Fibroblast of villous mesenchyme (primary cell): ENCODE results near the gene CFAP46. TPM values are rescaled to one million over a fixed set of nuclear protein-coding genes. Genes with fewer than 3 reads are reported as not detected.
A peak's percentile ranks its signal among the peaks of the same experiment; 100 is the strongest.

Source experiments
- DNase-seq: peaks from one replicate; pipeline ENCODE4 v3.0.0-alpha.2; 2010; ENCODE audit warnings: low read depth
- H3K4me3 ChIP-seq: 2 replicates; pipeline ENCODE4 v1.5.1; 2011; ENCODE audit warnings: low read depth, mild to moderate bottlenecking, low read length
- total RNA-seq: library from RNA; depleted of rRNA; stranded (reverse); fragments of >200 nt; gene quantifications from 2 replicates; pipeline ENCODE4 v1.2.3, GENCODE V29; 2012
- TF ChIP-seq, protein P1 (sequence below): IDR thresholded peaks from 2 replicates; pipeline ENCODE4 v1.5.1; 2012; ENCODE audit warnings: low read depth, mild to moderate bottlenecking, low read length; ENCODE audit not compliant: insufficient read depth

CFAP46 gene
- total RNA-seq, 1 donor: under 0.01 TPM

- DNase-seq: peak; percentile 47
- TF ChIP-seq, protein P1, sequence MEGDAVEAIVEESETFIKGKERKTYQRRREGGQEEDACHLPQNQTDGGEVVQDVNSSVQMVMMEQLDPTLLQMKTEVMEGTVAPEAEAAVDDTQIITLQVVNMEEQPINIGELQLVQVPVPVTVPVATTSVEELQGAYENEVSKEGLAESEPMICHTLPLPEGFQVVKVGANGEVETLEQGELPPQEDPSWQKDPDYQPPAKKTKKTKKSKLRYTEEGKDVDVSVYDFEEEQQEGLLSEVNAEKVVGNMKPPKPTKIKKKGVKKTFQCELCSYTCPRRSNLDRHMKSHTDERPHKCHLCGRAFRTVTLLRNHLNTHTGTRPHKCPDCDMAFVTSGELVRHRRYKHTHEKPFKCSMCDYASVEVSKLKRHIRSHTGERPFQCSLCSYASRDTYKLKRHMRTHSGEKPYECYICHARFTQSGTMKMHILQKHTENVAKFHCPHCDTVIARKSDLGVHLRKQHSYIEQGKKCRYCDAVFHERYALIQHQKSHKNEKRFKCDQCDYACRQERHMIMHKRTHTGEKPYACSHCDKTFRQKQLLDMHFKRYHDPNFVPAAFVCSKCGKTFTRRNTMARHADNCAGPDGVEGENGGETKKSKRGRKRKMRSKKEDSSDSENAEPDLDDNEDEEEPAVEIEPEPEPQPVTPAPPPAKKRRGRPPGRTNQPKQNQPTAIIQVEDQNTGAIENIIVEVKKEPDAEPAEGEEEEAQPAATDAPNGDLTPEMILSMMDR: no peak
- no peak overlapping the region for H3K4me3 ChIP-seq
Measured at GRCh38 chr10:132987671-132988571, 45.6 kb upstream of the CFAP46 start.

DNA sequence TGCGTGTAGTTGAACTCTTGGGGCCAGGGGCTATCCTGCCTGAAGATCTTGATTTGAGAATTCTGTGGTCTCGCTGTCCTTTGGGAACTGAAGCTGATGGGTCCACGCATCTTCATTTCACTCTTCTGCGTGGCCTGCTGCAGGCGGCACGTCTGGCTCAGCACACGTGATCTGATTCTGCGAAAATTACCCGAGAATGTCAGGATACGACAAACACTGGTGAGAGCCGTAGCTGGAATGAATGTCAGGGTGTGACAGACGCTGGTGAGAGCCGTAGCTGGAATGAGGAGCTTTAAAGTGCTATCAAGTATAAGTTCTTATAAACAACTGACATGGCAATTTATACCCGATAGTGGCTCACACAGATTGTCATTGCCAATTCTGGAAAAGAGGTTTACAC lies 44.6 kb upstream of the CFAP46 start:
- no peak for DNase-seq
- TF ChIP-seq, protein P1: no peak
- no peak overlapping the region for H3K4me3 ChIP-seq

- TF ChIP-seq, protein P1: no peak
- DNase-seq: no peak
- no peak overlapping the region for H3K4me3 ChIP-seq
Measured at GRCh38 chr10:132986576-132986975, 44.2 kb upstream of the CFAP46 start.

DNA sequence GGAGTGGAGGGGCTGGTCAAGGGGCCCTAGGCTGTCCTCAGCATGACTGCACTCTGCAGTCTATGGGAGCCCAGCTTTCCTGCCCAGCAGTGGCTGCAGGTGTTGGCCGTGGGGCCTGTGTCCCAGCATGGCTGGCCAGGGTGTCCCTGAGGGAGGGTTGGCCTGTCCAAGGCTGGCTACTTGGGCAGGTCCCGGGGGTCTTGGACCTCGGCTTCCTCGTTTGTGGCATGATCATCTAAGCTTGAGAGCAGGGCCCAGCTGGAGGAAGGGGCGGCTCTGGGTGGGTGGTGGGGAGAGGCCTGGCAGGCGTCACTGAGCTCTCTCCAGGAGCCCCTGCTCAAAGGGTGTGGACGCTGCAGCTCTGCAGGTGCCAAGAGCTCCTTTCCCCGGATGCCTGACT lies 43.7 kb upstream of the CFAP46 start:
- TF ChIP-seq, protein P1: no peak
- DNase-seq: no peak
- H3K4me3 ChIP-seq: no peak overlapping the region

- no peak for DNase-seq
- H3K4me3 ChIP-seq: no peak overlapping the region
- TF ChIP-seq, protein P1: no peak
Measured at GRCh38 chr10:132985546-132985900, 43.2 kb upstream of the CFAP46 start.

GRCh38 chr10:132984801-132985545 lies 42.6 kb upstream of the CFAP46 start:
- no peak overlapping the region for H3K4me3 ChIP-seq
- TF ChIP-seq, protein P1: no peak
- no peak for DNase-seq
